Stimulated activated CD8-positive, alpha-beta memory T cell treated with anti-CD3 and anti-CD28 coated beads, Interleukin-15, amount 100 ng/mL, for 4 hours (primary cell): ENCODE data around the gene KLHL25.
"Not testable (repeated sequence)": the region's sequence is repeated elsewhere in the genome, so short reads cannot be mapped to it uniquely, and the experiment has no call there.

Source experiments
- DNase-seq, 2 donors: peaks; one replicate each; pipeline ENCODE4 v3.0.0-alpha.2; 2020; ENCODE audit warnings: low read depth in 2 of 2

KLHL25 gene, protein sequence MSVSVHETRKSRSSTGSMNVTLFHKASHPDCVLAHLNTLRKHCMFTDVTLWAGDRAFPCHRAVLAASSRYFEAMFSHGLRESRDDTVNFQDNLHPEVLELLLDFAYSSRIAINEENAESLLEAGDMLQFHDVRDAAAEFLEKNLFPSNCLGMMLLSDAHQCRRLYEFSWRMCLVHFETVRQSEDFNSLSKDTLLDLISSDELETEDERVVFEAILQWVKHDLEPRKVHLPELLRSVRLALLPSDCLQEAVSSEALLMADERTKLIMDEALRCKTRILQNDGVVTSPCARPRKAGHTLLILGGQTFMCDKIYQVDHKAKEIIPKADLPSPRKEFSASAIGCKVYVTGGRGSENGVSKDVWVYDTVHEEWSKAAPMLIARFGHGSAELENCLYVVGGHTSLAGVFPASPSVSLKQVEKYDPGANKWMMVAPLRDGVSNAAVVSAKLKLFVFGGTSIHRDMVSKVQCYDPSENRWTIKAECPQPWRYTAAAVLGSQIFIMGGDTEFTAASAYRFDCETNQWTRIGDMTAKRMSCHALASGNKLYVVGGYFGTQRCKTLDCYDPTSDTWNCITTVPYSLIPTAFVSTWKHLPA

DNA sequence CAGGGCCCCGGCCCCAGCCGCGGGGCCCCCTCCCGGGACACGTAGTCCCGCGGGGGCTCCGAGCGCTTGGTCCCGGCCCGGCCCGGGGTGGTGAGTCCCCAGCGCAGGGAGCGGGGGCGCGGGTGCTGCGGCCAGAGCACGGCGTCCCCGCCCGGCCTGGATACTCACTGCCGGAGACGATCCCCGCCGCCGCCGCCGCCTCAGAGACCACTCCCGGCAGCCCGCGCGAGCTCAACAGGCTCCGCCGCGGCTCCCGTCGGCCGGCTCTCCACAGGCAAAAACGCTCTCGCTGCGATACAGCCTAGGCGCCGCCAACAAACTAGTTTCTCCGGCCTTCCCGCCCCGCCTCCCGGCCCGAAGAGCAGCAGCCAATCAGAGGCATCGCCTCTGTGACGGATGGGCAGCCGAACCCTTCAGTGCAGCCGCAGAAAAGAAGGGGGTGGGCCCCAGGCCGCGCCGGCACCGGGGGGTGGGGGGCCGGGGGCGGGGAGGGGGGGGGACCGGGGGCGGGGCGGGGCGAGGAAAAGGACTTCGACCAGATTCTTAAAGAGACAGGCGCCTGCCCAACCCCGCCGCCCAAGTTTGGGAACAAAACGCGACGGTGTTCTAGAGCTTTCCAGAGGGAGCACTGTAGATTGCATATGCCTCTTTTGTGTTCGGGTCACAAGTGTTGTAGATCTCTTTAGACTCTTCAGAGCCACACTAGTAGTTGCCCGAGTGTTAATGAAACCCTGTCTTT, at the start of gene KLHL25:
KLHL25 (minus strand) TSS at position 328 of the 739 bp plus-strand sequence. CDS start 25,115 bp downstream, outside the sequence.
- peak; percentile 83 to 85 for DNase-seq

DNA sequence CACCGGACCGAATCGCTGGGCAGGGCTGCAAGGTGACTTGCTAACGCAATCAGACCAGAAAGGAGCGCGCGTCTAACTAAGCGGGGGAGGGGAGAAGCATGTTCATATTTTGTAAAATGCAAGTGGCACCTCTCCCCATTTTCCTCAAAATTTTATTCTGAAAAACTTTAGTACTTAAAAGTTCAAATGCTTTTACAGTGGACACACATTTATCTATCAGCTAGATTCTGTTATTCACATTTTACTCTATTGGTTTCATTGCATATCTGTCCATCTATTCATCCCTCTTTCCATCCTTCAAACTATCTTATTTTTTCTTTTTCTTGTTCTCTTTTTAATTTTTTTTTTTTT, 46.1 kb upstream of the KLHL25 start:
- DNase-seq: no peak

DNA sequence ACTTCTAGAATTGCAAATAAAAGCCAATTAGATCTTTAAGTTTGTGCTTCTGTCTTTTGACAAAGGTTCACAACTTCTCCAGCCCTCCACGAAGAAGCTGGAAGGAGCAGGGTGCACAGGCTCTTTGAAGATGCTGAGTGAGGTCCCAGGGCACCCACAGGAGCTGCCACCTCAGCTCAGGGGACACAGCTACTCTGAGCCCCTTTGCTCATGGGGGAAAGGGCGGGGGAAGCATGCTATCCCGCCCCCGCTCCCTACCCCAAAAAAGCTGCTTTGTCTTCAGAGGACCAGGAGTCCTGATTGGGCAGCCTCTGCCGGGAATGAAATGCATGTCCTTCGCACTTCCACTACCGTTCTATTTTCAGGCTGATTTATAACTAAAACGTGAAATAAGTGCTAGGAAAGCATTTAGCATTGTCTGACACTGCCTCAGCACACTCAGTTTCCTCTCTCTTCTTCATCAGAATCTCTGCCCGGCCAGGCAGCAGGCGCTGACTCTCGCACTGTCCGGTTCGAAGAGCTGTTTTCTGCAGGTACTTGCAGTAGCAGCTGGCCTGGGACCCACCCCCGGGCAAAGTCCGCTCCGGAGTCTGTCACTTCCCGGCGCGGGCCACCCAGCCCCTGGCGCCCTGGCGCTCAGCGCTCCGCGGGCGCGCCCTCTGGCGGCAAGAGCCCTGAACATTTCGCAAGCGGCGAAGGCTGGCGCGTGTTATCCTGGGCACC, 45.5 kb upstream of the KLHL25 start:
- DNase-seq: peak; percentile 51 to 59

DNA sequence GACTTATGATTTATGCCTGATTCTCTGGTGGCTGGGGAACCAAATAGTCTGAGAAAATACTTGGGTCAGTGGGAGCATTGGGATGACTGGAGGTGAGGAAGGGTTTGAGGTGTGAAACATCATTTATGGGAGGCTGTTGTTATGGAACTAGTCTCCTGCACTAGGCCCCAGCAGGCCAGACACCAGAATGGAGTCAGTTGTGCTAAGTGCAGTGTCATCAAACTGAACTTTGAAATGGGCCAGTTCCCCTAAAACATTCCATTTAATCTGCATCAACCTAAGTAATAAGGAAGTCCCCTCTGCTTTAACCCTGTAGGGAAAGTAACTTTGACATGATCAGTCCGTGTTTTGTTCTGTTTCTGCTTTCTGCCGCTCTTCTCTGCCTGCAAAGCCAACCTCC, 44.9 kb upstream of the KLHL25 start:
- no peak for DNase-seq

DNA sequence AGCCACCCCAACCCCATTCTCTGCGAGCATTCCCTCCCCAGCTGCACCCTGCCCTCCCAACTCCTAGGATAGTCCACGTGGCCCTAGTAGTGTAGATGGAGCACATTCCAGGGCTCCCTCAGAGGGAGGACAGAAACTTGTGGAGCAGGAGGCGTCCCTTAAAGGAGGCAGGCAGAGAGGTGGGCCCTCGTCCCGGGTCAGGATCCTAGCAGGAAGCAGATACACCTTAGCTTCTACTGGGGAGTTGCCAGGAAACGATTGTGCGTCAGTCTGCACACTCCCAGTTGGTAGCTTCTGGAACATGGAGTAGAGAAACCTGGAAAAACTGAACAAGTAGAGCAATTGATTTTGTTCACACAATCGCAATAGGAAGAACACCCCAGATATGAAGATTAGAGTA, 43.9 kb upstream of the KLHL25 start:
- DNase-seq: no peak

DNA sequence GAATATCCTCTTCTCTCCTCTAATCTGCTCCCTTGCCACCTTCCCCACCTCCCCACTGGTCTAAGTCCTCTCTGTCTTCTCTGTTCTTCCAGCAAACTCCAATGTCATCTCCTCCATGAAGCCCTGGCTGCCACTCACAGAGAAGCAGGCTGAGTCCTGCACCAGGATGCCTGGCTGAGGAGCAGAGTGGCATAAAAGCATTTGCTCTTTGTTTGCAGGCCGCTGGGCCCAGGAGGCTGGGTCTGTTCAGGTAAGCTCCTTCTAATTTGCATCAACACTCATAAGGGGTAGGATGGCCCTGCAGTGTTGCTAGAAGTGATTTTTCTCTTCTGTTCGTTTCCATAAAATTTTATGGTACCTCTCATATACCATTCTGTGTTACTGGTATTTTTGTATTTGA, 43.2 kb upstream of the KLHL25 start:
- no peak for DNase-seq

DNA sequence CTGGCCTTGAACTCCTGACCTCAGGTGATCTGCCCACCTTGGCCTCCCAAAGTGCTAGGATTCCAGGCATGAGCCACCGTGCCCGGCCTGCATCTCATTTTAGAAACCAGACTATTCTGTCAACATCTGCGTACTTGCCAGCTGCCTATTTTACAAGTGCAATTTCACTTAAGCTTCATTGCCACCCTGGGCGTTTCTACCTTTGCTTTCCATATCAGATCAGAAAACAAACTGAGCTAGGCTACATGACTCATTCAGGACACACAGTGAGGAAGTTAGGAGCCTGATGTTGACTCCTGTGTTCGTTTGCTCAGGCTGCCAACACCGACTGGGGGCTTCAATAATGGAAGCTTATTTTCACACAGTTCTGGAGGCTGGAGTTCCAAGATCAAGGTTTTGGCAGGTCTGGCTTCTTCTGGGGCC, 42.3 kb upstream of the KLHL25 start:
- no peak for DNase-seq

DNA sequence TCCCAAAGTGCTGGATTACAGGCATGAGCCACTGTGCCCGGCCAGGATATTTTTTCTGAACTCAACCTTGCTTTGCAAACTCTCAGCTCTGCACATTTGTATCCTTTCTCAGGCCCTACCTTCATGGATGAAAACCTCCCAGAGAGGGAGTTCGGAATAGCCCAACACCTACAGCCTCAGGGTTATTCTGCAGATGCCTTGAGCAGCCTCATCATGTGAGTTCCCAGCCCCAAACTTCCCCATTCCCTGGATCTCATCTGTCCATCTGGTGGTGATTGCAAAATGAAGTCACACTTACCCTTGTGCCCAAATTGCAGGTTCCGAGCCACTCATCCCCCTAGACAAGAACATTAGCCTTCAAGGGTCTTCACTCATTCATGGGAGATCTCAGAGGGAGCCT, 39.9 kb upstream of the KLHL25 start:
- DNase-seq: no peak

DNA sequence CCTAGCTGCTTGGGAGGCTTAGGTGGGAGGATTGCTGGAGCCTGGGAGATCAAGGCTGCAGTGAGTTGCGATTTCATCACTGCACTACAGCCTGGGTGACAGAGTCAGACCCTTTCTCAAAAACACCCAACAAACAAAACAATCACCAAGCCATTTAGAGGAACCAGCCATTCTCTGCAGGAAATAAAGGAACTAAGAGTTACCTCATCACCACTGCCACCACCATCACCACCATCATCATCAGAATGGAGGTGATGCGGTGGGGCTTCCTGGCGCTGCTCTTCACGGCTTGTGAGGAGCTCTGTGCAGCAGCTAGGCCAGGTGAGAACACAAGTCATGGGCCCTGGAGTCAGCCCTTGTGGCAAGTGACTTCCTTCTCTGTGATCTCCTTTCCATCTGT, 37.7 kb upstream of the KLHL25 start:
- no peak for DNase-seq

DNA sequence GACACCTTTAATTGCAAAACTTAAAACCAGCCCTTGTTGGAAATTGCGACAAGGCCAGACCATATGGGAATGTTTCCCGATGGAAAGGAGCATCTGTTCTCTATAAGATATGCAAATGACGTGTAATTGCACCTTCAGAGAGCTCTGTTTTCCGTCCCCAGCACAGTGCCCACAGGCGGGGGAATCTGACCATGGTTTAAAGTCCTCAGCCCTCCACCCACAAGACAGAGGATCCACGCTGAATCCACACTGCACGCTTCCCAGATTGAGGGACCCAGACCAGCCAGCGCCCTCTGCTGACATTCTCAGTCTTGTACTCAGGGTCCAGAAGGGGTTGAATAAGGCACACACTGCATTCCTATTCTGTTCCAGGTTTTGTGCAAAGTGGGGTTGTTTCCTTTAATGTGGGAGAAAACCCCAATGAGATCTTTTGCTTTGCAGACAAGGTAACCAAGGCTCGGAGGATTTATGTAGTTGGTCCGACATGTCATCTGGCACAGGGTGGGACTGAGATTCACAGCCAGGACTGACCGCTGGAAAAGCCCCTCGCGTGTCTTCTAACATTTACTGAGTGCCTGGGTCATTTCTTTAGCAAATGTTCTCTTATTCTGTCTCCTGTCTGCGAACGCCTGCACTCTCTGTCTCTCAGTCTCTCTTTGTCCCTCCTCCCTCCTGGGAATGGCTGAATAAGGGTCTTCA, 36.8 kb upstream of the KLHL25 start:
- DNase-seq: no peak

DNA sequence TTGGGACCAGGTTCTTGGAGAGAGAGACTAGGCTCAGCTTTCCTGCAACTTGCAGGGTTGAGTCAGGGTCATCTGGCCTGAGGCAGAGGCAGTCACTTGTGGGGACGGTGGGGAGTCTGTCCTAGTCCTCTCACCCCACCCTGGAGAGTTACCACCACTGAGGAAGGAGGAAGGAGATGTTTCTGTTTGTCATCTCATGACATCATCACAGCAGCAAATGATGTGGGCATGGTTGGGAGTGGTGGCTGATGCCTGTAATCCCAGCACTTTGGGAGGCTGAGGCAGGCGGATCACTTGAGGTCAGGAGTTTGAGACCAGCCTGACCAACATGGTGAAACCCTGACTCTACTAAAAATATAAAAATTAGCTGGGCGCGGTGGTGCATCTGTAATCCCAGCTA, 35.0 kb upstream of the KLHL25 start:
- not testable (repeated sequence) for DNase-seq

DNA sequence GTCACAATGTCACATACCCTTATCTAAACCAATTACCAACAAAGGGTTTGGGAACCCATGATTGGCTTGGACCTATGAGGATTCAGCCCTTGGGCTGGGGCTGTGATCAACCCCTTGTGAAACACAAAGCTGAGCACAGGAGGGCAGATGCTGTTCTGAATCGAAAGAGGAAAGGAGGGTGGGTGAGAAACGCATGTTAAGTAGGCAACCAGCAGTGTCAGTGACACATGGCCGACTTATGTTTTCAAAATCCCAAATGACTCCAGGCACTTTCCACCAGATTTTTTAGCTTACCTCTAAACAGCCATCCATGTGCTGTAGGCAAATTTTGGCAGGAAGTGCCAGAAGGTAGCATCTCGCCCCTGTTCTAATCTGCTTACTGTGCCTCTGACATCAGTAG, 34.1 kb upstream of the KLHL25 start:
- DNase-seq: no peak

DNA sequence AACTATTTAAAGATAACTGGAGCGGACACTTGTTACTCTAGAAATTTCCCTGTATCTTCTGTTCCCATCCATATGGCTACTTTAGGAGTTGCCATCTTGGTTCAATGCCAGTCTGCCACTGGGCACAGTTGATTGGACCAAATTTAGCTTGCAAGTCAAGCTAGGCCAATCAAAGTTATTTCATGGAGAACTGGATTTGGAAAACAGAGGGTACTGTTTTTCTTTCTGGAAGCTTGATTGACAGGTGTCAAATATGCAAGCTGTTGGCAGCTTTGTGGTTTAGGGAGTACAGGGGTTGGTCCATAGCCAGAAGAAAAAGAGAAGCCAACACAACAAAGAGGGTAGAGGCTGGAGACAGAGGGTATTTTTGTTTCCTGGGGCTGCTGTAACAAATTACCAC, 33.4 kb upstream of the KLHL25 start:
- no peak for DNase-seq

DNA sequence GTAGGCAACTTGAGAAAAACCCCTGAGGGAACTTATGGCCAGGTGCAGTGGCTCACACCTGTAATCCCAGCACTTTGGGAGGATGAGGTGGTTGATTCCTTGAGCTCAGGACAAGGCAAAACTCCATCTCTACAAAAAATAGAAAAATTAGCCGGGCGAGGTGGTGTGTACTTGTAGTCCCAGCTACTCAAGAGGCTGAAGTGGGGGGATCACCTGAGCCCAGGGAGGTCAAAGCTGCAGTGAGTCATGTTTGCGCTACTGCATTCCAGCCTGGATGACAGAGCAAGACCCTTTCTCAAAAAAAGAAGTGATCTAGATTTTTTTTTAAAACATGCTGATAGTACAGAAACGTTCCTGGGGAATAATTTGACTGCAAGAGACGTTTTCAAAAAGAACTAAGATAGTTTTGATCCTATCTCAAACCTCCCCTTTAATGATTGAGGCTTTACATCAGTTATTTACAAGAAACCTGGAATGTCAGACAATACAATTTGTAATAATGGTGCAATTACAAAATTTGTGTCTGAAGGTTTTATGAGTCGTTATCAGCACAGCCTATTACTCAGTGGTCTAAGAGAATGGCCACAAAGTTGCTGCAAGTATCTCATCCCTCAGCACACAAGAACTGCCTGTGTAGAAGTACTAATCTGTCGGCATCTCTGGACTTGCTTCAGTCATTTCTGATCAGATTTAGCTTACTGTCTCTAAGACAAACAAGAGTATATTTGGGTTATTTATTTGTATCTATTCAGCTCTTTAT, 32.2 kb upstream of the KLHL25 start:
- DNase-seq: no peak

DNA sequence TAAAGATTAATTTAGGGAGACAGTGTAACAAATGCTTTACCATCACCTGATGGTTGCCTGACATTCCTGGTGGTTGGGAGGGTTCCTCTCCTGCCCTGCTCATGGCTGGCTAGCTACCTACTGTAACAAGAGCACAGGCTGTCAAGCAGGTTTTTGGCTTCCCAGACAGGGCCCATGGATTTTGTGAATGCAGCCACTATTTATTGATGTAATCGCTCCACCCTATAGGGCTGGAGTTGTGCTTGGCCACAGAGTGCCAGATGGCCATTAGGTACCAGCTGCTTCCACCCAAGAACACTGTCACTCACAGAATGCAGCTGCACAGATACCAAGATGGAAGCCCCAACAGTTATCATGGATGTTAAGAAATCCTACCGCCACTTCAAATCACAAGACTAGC, 31.0 kb upstream of the KLHL25 start:
- DNase-seq: no peak

DNA sequence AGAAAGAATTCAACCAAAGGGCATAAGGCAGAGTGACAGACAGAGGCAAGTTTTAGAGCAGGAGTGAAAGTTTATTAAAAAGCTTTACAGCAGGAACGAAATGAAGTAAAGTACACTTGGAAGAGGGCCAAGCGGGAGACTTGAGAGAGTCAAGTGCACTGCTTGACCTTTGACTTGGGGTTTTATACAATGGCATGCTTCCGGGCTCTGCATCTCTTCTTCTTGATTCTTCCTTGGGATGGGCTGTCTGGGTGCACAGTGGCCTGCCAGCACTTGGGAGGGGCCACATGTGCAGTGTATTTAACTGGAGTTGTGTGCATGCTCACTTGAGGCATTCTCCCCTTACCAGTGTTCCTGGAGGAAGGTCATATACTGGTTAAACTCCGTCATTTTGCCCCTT, 30.4 kb upstream of the KLHL25 start:
- DNase-seq: no peak

DNA sequence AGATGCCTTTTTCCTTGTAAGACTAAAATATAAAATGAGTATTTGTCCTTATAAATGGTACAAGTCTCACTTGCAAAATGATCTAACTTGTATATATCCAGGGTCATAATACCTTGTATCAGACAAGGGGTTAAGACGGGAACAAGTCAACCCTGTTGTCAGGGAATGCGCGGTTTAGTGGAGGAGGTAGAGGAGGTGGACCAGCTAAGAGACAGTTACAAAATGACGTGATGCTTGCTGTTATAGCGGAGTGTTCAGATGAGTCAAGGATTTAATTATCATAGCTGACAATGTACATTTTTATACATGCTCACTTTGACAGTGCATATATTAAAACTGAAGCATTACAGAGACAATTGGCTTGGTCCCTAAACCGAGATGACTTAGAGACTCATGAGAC, 26.8 kb upstream of the KLHL25 start:
- DNase-seq: no peak

DNA sequence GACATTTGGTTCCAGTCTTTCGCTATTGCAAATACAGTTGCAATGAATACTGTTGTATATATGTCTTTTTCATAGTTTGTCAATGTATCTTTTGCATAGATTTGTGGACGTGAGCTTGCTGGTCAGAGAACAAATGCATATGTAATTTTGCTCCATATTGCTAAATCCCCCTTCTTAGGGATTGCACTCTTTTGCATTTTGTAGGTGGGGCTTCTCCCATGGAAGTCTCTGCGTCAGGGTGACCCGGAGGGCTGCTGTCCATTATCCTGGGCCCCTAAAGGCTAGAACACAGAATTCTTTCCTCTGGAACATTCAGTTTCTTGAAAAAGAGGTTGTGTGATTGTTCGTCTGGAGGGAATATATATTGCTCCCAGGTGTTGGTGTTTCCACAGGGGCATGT, 25.2 kb upstream of the KLHL25 start:
- DNase-seq: no peak

DNA sequence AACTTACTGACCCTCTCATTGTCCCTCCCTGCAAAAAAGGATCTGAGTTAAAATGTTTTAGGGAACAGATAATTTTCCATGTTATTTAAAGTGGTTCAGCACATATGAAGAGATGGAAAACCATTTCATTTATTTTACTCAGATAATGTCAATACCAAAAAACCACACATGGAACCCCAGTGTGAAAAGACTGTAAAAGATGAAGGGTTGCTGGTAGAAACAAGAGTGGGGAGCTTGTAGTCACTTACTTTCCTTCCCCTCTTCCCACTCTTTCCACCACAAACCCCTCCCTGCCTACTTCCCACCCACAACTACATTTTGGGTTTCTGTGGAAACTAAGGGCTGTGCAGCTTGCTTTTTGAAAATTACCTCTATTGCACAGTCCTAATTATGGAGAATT, 18.5 kb upstream of the KLHL25 start:
- no peak for DNase-seq

DNA sequence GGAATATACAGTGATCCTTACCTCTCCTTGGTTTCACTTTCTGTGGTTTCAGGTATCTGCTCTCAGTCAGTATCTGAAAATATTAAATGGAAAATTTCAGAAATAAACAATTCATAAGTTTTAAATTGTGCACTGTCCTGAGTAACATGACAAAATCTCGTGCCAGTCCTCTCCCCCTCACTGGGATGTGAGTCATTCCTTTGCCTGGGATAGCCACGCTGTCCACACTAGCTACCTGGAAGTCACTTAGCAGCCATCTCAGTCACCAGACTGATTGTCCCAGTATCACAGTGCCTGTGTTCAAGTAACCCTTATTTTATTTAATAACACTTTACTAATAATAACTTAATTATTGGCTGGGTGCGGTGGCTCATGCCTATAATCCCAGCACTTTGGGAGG, 15.3 kb upstream of the KLHL25 start:
- DNase-seq: no peak

DNA sequence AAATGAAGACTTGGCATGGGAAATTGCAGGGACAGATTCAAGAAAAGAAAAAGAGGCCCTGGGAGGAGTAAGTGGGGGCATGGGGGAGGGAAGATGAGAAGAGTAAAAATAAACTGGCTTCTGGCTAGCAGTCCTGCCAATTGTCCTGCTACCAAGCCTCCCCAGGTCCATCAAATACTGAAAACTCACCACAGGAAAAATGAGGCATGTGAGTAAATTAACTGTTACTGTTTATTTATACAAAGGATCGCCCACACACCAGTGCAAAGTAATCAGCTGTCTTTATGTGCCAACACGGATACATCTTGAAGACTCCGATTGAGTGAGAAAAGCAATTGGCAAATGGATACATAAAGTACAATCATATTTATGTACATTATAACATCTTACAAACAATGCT, 10.7 kb upstream of the KLHL25 start:
- DNase-seq: no peak
